CD14-positive monocyte (primary cell): ENCODE results near the gene ZRANB3. TPM values are rescaled to one million over a fixed set of nuclear protein-coding genes. Genes with fewer than 3 reads are reported as not detected.

Experiments
- DNase-seq, 3 donors: peaks; one replicate each; pipeline ENCODE4 v3.0.0-alpha.2; 2011 to 2022
- H2AFZ ChIP-seq: 2 replicates; pipeline ENCODE4 v1.6.0; 2012; ENCODE audit warnings: mild to moderate bottlenecking, low read depth, low read length, inconsistent platforms; ENCODE audit not compliant: insufficient read depth, poor library complexity, severe bottlenecking
- H3K27ac ChIP-seq, 2 donors: 1 replicate in 1 of 2; 2 replicates in 1 of 2; pipeline ENCODE4 v1.5.1; 2012 to 2013; ENCODE audit warnings: low read length in 2 of 2, control low read depth in 1 of 2, inconsistent platforms in 1 of 2, low read depth in 1 of 2, mild to moderate bottlenecking in 1 of 2
- H3K27me3 ChIP-seq, 2 donors: one replicate each; pipeline versions ENCODE4 v1.6.0 to v1.6.1; 2011 to 2013; ENCODE audit warnings: low read length in 2 of 2; ENCODE audit not compliant: control insufficient read depth in 2 of 2, insufficient read depth in 2 of 2
- H3K36me3 ChIP-seq, 2 donors: replicated peaks in 1 of 2; 1 replicate in 1 of 2; 2 replicates in 1 of 2; pipeline versions ENCODE4 v1.5.1 to v1.6.1; 2012 to 2013; ENCODE audit warnings: low read length in 2 of 2, control low read depth in 1 of 2, inconsistent platforms in 1 of 2, mild to moderate bottlenecking in 1 of 2; ENCODE audit not compliant: insufficient read depth in 2 of 2, control insufficient read depth in 1 of 2
- H3K4me1 ChIP-seq, 2 donors: 1 replicate in 1 of 2; 2 replicates in 1 of 2; pipeline versions ENCODE4 v1.5.1 to v1.6.1; 2012 to 2013; ENCODE audit warnings: low read length in 2 of 2, control low read depth in 1 of 2, inconsistent platforms in 1 of 2, mild to moderate bottlenecking in 1 of 2, moderate library complexity in 1 of 2; ENCODE audit not compliant: insufficient read depth in 2 of 2, control insufficient read depth in 1 of 2
- H3K4me2 ChIP-seq: replicated peaks from 2 replicates; pipeline ENCODE3; 2012; ENCODE audit warnings: low read length, moderate library complexity, mild to moderate bottlenecking; ENCODE audit not compliant: poor library complexity, severe bottlenecking; ENCODE audit errors: extremely low read depth
- H3K4me3 ChIP-seq, 3 experiments: fragments of 200-600 bp in 1 of 3; sonication (generic) in 1 of 3; replicated peaks in 1 of 3; 1 replicate in 2 of 3; 2 replicates in 1 of 3; pipeline ENCODE4 v1.5.1; 2011 to 2013; ENCODE audit warnings: low read length in 3 of 3, mild to moderate bottlenecking in 3 of 3, control low read depth in 2 of 3, low read depth in 2 of 3, inconsistent platforms in 1 of 3, moderate library complexity in 1 of 3
- H3K79me2 ChIP-seq: 2 replicates; pipeline ENCODE4 v1.6.0; 2012; ENCODE audit warnings: mild to moderate bottlenecking, control low read depth, inconsistent platforms, low read length, moderate library complexity; ENCODE audit not compliant: insufficient read depth
- H3K9ac ChIP-seq: 2 replicates; pipeline ENCODE4 v1.6.0; 2017; ENCODE audit warnings: low read length, mild to moderate bottlenecking; ENCODE audit not compliant: insufficient read depth, poor library complexity, severe bottlenecking
- H3K9me3 ChIP-seq, 2 donors: replicated peaks in 1 of 2; 1 replicate in 1 of 2; 2 replicates in 1 of 2; pipeline versions ENCODE4 v1.5.1 to v1.6.1; 2012 to 2013; ENCODE audit warnings: low read length in 2 of 2, control low read depth in 1 of 2; ENCODE audit not compliant: control insufficient read depth in 1 of 2, insufficient read depth in 1 of 2
- H4K20me1 ChIP-seq: 2 replicates; pipeline ENCODE4 v1.6.0; 2012; ENCODE audit warnings: mild to moderate bottlenecking, low read length, control low read depth, moderate library complexity; ENCODE audit not compliant: insufficient read depth
- H3K27ac Mint-ChIP-seq, 7 donors: one replicate each; pipeline ENCODE4 v1.8.0; 2020; ENCODE audit warnings: mild to moderate bottlenecking in 7 of 7, mixed read lengths in 7 of 7, moderate library complexity in 6 of 7, inconsistent platforms in 2 of 7
- H3K27me3 Mint-ChIP-seq, 3 donors: one replicate each; pipeline ENCODE4 v1.8.0; 2021 to 2022; ENCODE audit warnings: low read depth in 3 of 3, mild to moderate bottlenecking in 3 of 3, mixed read lengths in 3 of 3, moderate library complexity in 3 of 3, inconsistent platforms in 1 of 3
- H3K36me3 Mint-ChIP-seq, 2 donors: one replicate each; pipeline ENCODE4 v1.8.0; 2020; ENCODE audit warnings: mixed read lengths in 2 of 2, inconsistent platforms in 1 of 2, mild to moderate bottlenecking in 1 of 2
- H3K4me1 Mint-ChIP-seq: one replicate; pipeline ENCODE4 v1.8.0; 2020; ENCODE audit warnings: mild to moderate bottlenecking, mixed read lengths
- H3K4me3 Mint-ChIP-seq, 2 donors: one replicate each; pipeline ENCODE4 v1.8.0; 2020; ENCODE audit warnings: mild to moderate bottlenecking in 2 of 2, mixed read lengths in 2 of 2, moderate library complexity in 1 of 2
- H3K9me3 Mint-ChIP-seq, 7 donors: one replicate each; pipeline ENCODE4 v1.8.0; 2020 to 2022; ENCODE audit warnings: mixed read lengths in 7 of 7, mild to moderate bottlenecking in 6 of 7, moderate library complexity in 6 of 7, inconsistent platforms in 2 of 7
- WGBS: methylation state at CpG from one replicate; pipeline ENCODE4 v1.1.5; 2013; ENCODE audit warnings: missing lambda C conversion rate; ENCODE audit not compliant: insufficient coverage; 5-methylcytosine and 5-hydroxymethylcytosine counted together
- intact Hi-C, 2 donors: fragments of 100-400 bp; cut with micrococcal nuclease; formaldehyde crosslinking; loops; one replicate each; pipeline versions ENCODE4 v1.15.0 to v1.15.1; 2023
- polyA plus RNA-seq, 3 donors: library from polyadenylated mRNA; depleted of rRNA in 1 of 3; unstranded in 2 of 3; stranded (reverse) in 1 of 3; fragments of 300-500 nt in 2 of 3; fragments of >200 nt in 1 of 3; fragmentation: Illumina TruSeq in 2 of 3; gene quantifications; 1 replicate in 2 of 3; 2 replicates in 1 of 3; pipeline ENCODE4 v1.2.3, GENCODE V29; 2012 to 2021
- TF ChIP-seq, protein P1 (sequence below): fragments of 200-600 bp; IDR thresholded peaks from one replicate; pipeline ENCODE4 v1.8.0; 2022; ENCODE audit warnings: antibody characterized with exemption, mild to moderate bottlenecking

ZRANB3 gene
- polyA plus RNA-seq, 3 donors, result 0.47 to 3.5 (median 0.64) TPM

DNA sequence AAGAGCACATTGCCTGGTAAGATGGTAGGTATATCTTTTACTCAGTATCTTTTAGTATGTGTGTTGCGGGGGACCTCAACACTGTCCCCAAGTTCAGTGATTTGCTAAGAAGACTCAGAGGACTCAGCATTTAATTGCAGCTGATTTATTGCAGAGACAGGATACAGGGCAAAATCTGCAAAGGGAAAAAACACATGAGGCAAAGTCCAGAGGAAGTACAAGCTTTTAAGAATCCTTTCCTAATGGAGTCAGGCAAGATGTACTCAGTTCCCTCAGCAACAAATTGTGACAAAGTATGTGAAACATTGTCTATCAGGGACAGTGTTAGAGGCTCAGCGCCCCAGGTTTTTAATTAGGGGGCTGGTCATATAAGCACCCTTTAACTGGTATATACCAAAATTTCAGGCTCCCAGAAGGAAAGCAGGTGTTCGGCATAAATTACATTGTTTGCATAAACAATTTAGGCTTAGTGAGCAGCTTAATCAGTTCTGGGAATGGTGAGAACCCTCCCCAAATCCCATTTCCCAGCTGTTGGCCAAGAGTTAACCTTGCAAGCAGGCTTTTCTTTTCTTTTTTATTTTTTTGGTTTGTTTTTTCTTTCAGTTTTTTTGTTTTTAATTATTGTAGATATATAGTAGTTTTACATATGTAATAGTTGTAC is 437.2 kb downstream of the ZRANB3 start:
- Histone ChIP-seq H3K4me1 (no peaks in the 10 kb centered on the region), H3K4me3 (no peak overlapping the region), H3K4me2 (no peak overlapping the region), H3K9ac (no peak overlapping the region), H3K27me3 (no peaks in the 10 kb centered on the region), H3K27ac (no peak overlapping the region), H4K20me1 (no peaks in the 10 kb centered on the region), H3K36me3 (peaks cover 40 to 77% of the 10 kb centered on the region in 2 donors), H3K9me3 (no peaks in the 10 kb centered on the region), H3K79me2 (no peaks in the 10 kb centered on the region), H2AFZ (no peak overlapping the region)
- H3K9me3 Mint-ChIP-seq, result peaks cover 0 to 9% (median 2%) of the 10 kb centered on the region in 7 donors
- H3K36me3 Mint-ChIP-seq, result peaks cover 48 to 72% of the 10 kb centered on the region in 2 donors
- DNase-seq, result no peak
- intact Hi-C loops, result no loop called here
- no CpG with 5 or more reads among the region's 3 CpGs for WGBS
- H3K27ac Mint-ChIP-seq, result no peak overlapping the region
- peaks cover 0 to 1% (median 0%) of the 10 kb centered on the region in 3 donors for H3K27me3 Mint-ChIP-seq
- no peak overlapping the region for H3K4me3 Mint-ChIP-seq
- TF ChIP-seq, protein P1, sequence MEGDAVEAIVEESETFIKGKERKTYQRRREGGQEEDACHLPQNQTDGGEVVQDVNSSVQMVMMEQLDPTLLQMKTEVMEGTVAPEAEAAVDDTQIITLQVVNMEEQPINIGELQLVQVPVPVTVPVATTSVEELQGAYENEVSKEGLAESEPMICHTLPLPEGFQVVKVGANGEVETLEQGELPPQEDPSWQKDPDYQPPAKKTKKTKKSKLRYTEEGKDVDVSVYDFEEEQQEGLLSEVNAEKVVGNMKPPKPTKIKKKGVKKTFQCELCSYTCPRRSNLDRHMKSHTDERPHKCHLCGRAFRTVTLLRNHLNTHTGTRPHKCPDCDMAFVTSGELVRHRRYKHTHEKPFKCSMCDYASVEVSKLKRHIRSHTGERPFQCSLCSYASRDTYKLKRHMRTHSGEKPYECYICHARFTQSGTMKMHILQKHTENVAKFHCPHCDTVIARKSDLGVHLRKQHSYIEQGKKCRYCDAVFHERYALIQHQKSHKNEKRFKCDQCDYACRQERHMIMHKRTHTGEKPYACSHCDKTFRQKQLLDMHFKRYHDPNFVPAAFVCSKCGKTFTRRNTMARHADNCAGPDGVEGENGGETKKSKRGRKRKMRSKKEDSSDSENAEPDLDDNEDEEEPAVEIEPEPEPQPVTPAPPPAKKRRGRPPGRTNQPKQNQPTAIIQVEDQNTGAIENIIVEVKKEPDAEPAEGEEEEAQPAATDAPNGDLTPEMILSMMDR, result no peak
- no peaks in the 10 kb centered on the region for H3K4me1 Mint-ChIP-seq

DNA sequence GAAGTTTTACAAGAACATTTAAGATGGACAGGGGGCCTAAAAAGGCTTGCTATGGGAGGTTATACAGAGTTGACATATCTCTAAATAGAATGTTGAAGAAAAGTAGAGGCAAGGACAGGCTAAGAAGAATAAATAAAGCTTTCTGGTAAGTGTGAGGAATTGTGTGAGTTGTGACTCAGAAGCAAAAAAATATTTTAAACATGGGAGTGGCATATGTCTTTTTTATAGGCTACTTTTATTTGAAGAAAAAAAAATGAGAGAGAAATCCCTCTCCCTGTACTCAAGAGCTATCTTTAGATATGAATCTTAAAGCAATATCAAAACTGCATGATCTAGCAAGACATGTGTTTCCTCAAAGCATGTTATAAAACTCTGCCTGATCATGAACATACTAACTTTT is 437.8 kb downstream of the ZRANB3 start:
- Histone ChIP-seq H3K27ac (no peak overlapping the region), H2AFZ (no peak overlapping the region), H3K9ac (no peak overlapping the region), H3K4me1 (no peaks in the 10 kb centered on the region), H3K27me3 (no peaks in the 10 kb centered on the region), H3K36me3 (peaks cover 40 to 79% of the 10 kb centered on the region in 2 donors), H4K20me1 (peaks cover 1% of the 10 kb centered on the region), H3K4me2 (no peak overlapping the region), H3K4me3 (no peak overlapping the region), H3K79me2 (peaks cover 2% of the 10 kb centered on the region), H3K9me3 (no peaks in the 10 kb centered on the region)
- Mint-ChIP-seq H3K4me3 (no peak overlapping the region), H3K4me1 (no peaks in the 10 kb centered on the region), H3K27ac (no peak overlapping the region), H3K36me3 (peaks cover 47 to 72% of the 10 kb centered on the region in 2 donors), H3K9me3 (peaks cover 0 to 9% (median 4%) of the 10 kb centered on the region in 7 donors), H3K27me3 (peaks cover 0 to 1% (median 0%) of the 10 kb centered on the region in 3 donors)
- DNase-seq, result no peak
- TF ChIP-seq, protein P1, result no peak
- intact Hi-C loops, result no loop called here
